GM23338 (cell line): ENCODE measurements around the gene DUS2. TPM values are rescaled to one million over a fixed set of nuclear protein-coding genes. Genes with fewer than 3 reads are reported as not detected.

Source experiments
- ATAC-seq: fragments of 200-7000 bp; cut with Tn5 transposase; 3 replicates; pipeline ENCODE4 v1.9.1; 2020
- DNase-seq: peaks from one replicate; pipeline ENCODE4 v3.0.0-alpha.2; 2015; ENCODE audit warnings: low spot score
- H2AFZ ChIP-seq: fragments of 200-600 bp; sonication (generic); 2 replicates; pipeline ENCODE4 v1.8.0; 2016; ENCODE audit warnings: antibody characterized with exemption, mild to moderate bottlenecking, moderate library complexity
- H3F3A ChIP-seq: fragments of 200-600 bp; sonication (generic); replicated peaks from 2 replicates; pipeline ENCODE4 v1.8.0; 2017; ENCODE audit warnings: antibody characterized with exemption, mixed run types, low read depth
- H3K27ac ChIP-seq: fragments of 200-600 bp; sonication (generic); 2 replicates; pipeline ENCODE4 v1.6.1; 2016; ENCODE audit warnings: low read depth
- H3K27me3 ChIP-seq: fragments of 200-600 bp; sonication (generic); 2 replicates; pipeline ENCODE4 v1.8.0; 2016; ENCODE audit warnings: mild to moderate bottlenecking, mixed run types, moderate library complexity; ENCODE audit not compliant: insufficient read depth
- H3K36me3 ChIP-seq: fragments of 200-600 bp; sonication (generic); 2 replicates; pipeline ENCODE4 v1.8.0; 2016; ENCODE audit warnings: mild to moderate bottlenecking; ENCODE audit not compliant: insufficient read depth
- H3K4me1 ChIP-seq: fragments of 200-600 bp; sonication (generic); 2 replicates; pipeline ENCODE4 v1.8.0; 2016; ENCODE audit warnings: mild to moderate bottlenecking, moderate library complexity; ENCODE audit not compliant: insufficient read depth
- H3K4me2 ChIP-seq: fragments of 200-600 bp; sonication (generic); 2 replicates; pipeline ENCODE4 v1.7.1; 2017; ENCODE audit warnings: mixed run types
- H3K4me3 ChIP-seq: fragments of 200-600 bp; sonication (generic); 2 replicates; pipeline ENCODE4 v1.6.1; 2016; ENCODE audit warnings: mixed run types
- H3K79me2 ChIP-seq: fragments of 200-600 bp; sonication (generic); replicated peaks from 2 replicates; pipeline ENCODE4 v1.8.0; 2017; ENCODE audit warnings: mild to moderate bottlenecking; ENCODE audit not compliant: insufficient read depth
- H3K9me2 ChIP-seq: fragments of 200-600 bp; sonication (generic); 2 replicates; pipeline ENCODE4 v1.8.0; 2017; ENCODE audit not compliant: insufficient read depth
- H4K20me1 ChIP-seq: fragments of 200-600 bp; sonication (generic); replicated peaks from 2 replicates; pipeline ENCODE4 v1.8.0; 2017; ENCODE audit warnings: mild to moderate bottlenecking; ENCODE audit not compliant: insufficient read depth
- H3K27ac Mint-ChIP-seq: 2 replicates; pipeline ENCODE4 v1.8.0; 2020; ENCODE audit warnings: inconsistent platforms, mild to moderate bottlenecking, moderate library complexity, mixed read lengths
- H3K27me3 Mint-ChIP-seq: 3 replicates; pipeline ENCODE4 v1.8.0; 2022; ENCODE audit warnings: low read depth, mild to moderate bottlenecking, moderate library complexity, mixed read lengths, inconsistent platforms; ENCODE audit not compliant: insufficient read depth, poor library complexity
- H3K36me3 Mint-ChIP-seq: 3 replicates; pipeline ENCODE4 v1.8.0; 2021; ENCODE audit warnings: low read depth, mild to moderate bottlenecking, inconsistent platforms, moderate library complexity, mixed read lengths
- H3K4me1 Mint-ChIP-seq: 3 replicates; pipeline ENCODE4 v1.8.0; 2020; ENCODE audit warnings: mild to moderate bottlenecking, inconsistent platforms, mixed read lengths
- H3K4me3 Mint-ChIP-seq: 3 replicates; pipeline ENCODE4 v1.8.0; 2021; ENCODE audit warnings: moderate library complexity, mild to moderate bottlenecking, inconsistent platforms, mixed read lengths
- H3K9me3 Mint-ChIP-seq: 3 replicates; pipeline ENCODE4 v1.8.0; 2020; ENCODE audit warnings: moderate library complexity, mild to moderate bottlenecking, inconsistent platforms, mixed read lengths
- CTCF ChIP-seq, 2 experiments: fragments of 200-600 bp in 1 of 2; sonication (generic) in 1 of 2; conservative IDR thresholded peaks; 2 replicates each; pipeline versions ENCODE4 v1.5.1 to v1.6.1; 2016 to 2017; ENCODE audit warnings: antibody characterized with exemption in 2 of 2, low read depth in 2 of 2, mild to moderate bottlenecking in 2 of 2, moderate library complexity in 1 of 2
- ETS1 ChIP-seq: IDR thresholded peaks from 2 replicates; pipeline ENCODE4 v1.6.1; 2016; ENCODE audit warnings: antibody characterized with exemption
- EZH2 ChIP-seq: fragments of 200-600 bp; sonication (generic); IDR thresholded peaks from one replicate; pipeline ENCODE4 v1.8.0; 2017; ENCODE audit warnings: antibody characterized with exemption, mild to moderate bottlenecking, low read depth; ENCODE audit not compliant: unreplicated experiment
- EZH2phosphoT487 ChIP-seq: fragments of 200-600 bp; sonication (generic); IDR thresholded peaks from one replicate; pipeline ENCODE4 v1.8.1; 2018; ENCODE audit warnings: antibody characterized with exemption; ENCODE audit not compliant: unreplicated experiment
- JUNB ChIP-seq: IDR thresholded peaks from one replicate; pipeline ENCODE4 v1.6.1; 2016; ENCODE audit warnings: antibody characterized with exemption; ENCODE audit not compliant: unreplicated experiment
- NANOG ChIP-seq: IDR thresholded peaks from 2 replicates; pipeline ENCODE4 v1.6.1; 2016; ENCODE audit warnings: antibody characterized with exemption, borderline replicate concordance
- REST ChIP-seq: IDR thresholded peaks from one replicate; pipeline ENCODE4 v1.6.1; 2018; ENCODE audit warnings: antibody characterized with exemption; ENCODE audit not compliant: unreplicated experiment
- STAT1 ChIP-seq: IDR thresholded peaks from one replicate; pipeline ENCODE4 v1.6.1; 2016; ENCODE audit warnings: antibody characterized with exemption; ENCODE audit not compliant: unreplicated experiment
- ZNF114 ChIP-seq: fragments of 250-450 bp; sonication (Bioruptor Pico); IDR thresholded peaks from 2 replicates; pipeline ENCODE4 v1.5.0; 2020; ENCODE audit warnings: mild to moderate bottlenecking, moderate library complexity
- polyA plus RNA-seq: library from polyadenylated mRNA; unstranded; fragments of >200 nt; fragmentation: Nextera tagmentation; extraction: Ambion mirVana; gene quantifications from 2 replicates; pipeline ENCODE4 v1.2.1, GENCODE V29; 2016
- total RNA-seq: library from RNA; depleted of rRNA; stranded (reverse); fragments of >200 nt; shearing (Covaris generic); gene quantifications from 2 replicates; pipeline ENCODE4 v1.2.3, GENCODE V29; 2014

Gene DUS2
- total and polyA plus RNA-seq, 2 experiments from 2014 or later = 13.3 to 26.4 TPM

GRCh38 chr16:67976205-67976604, 46.9 kb upstream of the DUS2 start (continued):
- TF ChIP-seq REST = no peak

- peaks cover 9% of the 10 kb centered on the region for H3K27me3 Mint-ChIP-seq
- no peaks in the 10 kb centered on the region for H3K27me3 ChIP-seq
- no peaks in the 10 kb centered on the region; the same call in 2 of the 3 replicates for H3K4me1 Mint-ChIP-seq
- no peak overlapping the region for H3K4me3 ChIP-seq
- no peaks in the 10 kb centered on the region for H3F3A ChIP-seq
- ATAC-seq (no peak), DNase-seq (no peak)
- TF ChIP-seq EZH2 (no peak), ETS1 (no peak)
- no peaks in the 10 kb centered on the region for H3K79me2 ChIP-seq
- H3K27ac ChIP-seq = no peak overlapping the region
- H3K36me3 ChIP-seq = no peaks in the 10 kb centered on the region
- H3K4me3 Mint-ChIP-seq = no peak overlapping the region
- H3K9me2 ChIP-seq = no peaks in the 10 kb centered on the region
- no peak overlapping the region for H2AFZ ChIP-seq
- H3K27ac Mint-ChIP-seq = no peak overlapping the region
- H4K20me1 ChIP-seq = no peaks in the 10 kb centered on the region
- H3K4me2 ChIP-seq = no peak overlapping the region
- H3K9me3 Mint-ChIP-seq = no peaks in the 10 kb centered on the region
- no peaks in the 10 kb centered on the region for H3K36me3 Mint-ChIP-seq
- no peaks in the 10 kb centered on the region for H3K4me1 ChIP-seq
Measured at GRCh38 chr16:67977005-67977404, 46.1 kb upstream of the DUS2 start.

- no peaks in the 10 kb centered on the region for H3K27me3 ChIP-seq
- ATAC-seq = no peak
- TF ChIP-seq NANOG (no peak), EZH2phosphoT487 (no peak), CTCF (conservative IDR thresholded peaks at IDR 0.05; ENCODE audit: low read depth in 2 of 2) (no peak), STAT1 (no peak), ZNF114 (CRISPR knock-in tag) (no peak), JUNB (no peak)
Measured at GRCh38 chr16:67977469-67978227, 45.4 kb upstream of the DUS2 start.

More at GRCh38 chr16:67977469-67978227, 45.4 kb upstream of the DUS2 start:
- Mint-ChIP-seq H3K27me3 (peaks cover 9% of the 10 kb centered on the region), H3K4me3 (no peak overlapping the region), H3K36me3 (no peaks in the 10 kb centered on the region), H3K9me3 (peaks cover 3% of the 10 kb centered on the region), H3K4me1 (no peaks in the 10 kb centered on the region; the same call in 2 of the 3 replicates), H3K27ac (no peak overlapping the region)
- no peak overlapping the region for H2AFZ ChIP-seq
- no peaks in the 10 kb centered on the region for H3K4me1 ChIP-seq
- H3F3A ChIP-seq = no peaks in the 10 kb centered on the region
- H3K4me3 ChIP-seq = no peak overlapping the region
- no peak overlapping the region for H3K4me2 ChIP-seq
- no peak overlapping the region for H3K27ac ChIP-seq
- no peaks in the 10 kb centered on the region for H3K9me2 ChIP-seq
- no peaks in the 10 kb centered on the region for H3K79me2 ChIP-seq
- DNase-seq = no peak
- H4K20me1 ChIP-seq = no peaks in the 10 kb centered on the region
- no peaks in the 10 kb centered on the region for H3K36me3 ChIP-seq
